ENCODE results near the gene ADA.

ADA gene

DNA sequence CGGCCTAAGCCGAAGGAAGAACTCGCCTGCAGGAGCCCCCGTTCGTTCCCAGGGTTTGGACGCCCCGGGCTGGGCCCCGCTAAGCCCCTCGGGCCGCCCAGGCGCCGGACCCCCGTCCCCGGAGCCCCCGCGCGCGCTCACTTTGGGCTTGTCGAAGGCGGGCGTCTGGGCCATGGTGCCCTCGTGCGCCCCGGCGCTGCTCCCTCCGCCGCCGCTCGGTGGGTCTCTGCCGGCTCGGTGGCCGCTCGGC is 140 bp downstream of the ADA start:
- DNase-seq (ENCODE audit: low read depth) = no peak
- H3K4me3 ChIP-seq (ENCODE audit: control insufficient read depth, low read depth, low read length) = peak overlapping the region; percentile 64
- TF ChIP-seq, protein P1, sequence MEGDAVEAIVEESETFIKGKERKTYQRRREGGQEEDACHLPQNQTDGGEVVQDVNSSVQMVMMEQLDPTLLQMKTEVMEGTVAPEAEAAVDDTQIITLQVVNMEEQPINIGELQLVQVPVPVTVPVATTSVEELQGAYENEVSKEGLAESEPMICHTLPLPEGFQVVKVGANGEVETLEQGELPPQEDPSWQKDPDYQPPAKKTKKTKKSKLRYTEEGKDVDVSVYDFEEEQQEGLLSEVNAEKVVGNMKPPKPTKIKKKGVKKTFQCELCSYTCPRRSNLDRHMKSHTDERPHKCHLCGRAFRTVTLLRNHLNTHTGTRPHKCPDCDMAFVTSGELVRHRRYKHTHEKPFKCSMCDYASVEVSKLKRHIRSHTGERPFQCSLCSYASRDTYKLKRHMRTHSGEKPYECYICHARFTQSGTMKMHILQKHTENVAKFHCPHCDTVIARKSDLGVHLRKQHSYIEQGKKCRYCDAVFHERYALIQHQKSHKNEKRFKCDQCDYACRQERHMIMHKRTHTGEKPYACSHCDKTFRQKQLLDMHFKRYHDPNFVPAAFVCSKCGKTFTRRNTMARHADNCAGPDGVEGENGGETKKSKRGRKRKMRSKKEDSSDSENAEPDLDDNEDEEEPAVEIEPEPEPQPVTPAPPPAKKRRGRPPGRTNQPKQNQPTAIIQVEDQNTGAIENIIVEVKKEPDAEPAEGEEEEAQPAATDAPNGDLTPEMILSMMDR (IDR thresholded peaks at IDR 0.05; ENCODE audit: control insufficient read depth, insufficient read depth, low read depth, low read length, missing control alignments) = no peak

GRCh38 chr20:44650771-44651433 is 597 bp downstream of the ADA start:
- DNase-seq (ENCODE audit: low read depth) = no peak
- peak overlapping the region; percentile 64 for H3K4me3 ChIP-seq (ENCODE audit: control insufficient read depth, low read depth, low read length)
- TF ChIP-seq, protein P1 (IDR thresholded peaks at IDR 0.05; ENCODE audit: control insufficient read depth, insufficient read depth, low read depth, low read length, missing control alignments) = no peak

- H3K4me3 ChIP-seq (ENCODE audit: control insufficient read depth, low read depth, low read length) = no peak overlapping the region
- DNase-seq (ENCODE audit: low read depth) = no peak
- TF ChIP-seq, protein P1 (IDR thresholded peaks at IDR 0.05; ENCODE audit: control insufficient read depth, insufficient read depth, low read depth, low read length, missing control alignments) = no peak
Observed at GRCh38 chr20:44649976-44650375, 1.5 kb downstream of the ADA start.

GRCh38 chr20:44649126-44649525 is 2.4 kb downstream of the ADA start:
- TF ChIP-seq, protein P1 (IDR thresholded peaks at IDR 0.05; ENCODE audit: control insufficient read depth, insufficient read depth, low read depth, low read length, missing control alignments) = no peak
- DNase-seq (ENCODE audit: low read depth) = no peak
- no peak overlapping the region for H3K4me3 ChIP-seq (ENCODE audit: control insufficient read depth, low read depth, low read length)

- TF ChIP-seq, protein P1 (IDR thresholded peaks at IDR 0.05; ENCODE audit: control insufficient read depth, insufficient read depth, low read depth, low read length, missing control alignments) = no peak
- no peak overlapping the region for H3K4me3 ChIP-seq (ENCODE audit: control insufficient read depth, low read depth, low read length)
- DNase-seq (ENCODE audit: low read depth) = no peak
Observed at GRCh38 chr20:44648579-44648978, 2.9 kb downstream of the ADA start.

DNA sequence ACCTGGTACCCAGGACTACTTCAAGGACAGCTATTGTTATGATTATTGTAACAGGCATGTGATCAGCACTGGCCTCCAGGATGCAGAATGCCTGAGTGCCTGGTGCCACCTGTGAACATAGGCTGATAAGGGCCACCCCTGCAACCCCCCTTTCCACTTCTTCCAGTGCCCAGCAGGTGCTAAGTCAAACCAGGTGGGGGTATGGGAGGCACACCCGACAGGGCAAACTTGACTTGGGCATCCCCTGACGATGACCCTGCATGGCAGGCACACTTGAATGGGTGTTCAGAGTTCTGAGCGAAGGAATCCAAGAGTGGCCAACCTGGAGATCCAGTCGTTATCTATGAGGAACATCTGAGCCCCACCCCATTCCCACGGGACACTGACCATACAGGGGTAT is 3.4 kb downstream of the ADA start:
- H3K4me3 ChIP-seq (ENCODE audit: control insufficient read depth, low read depth, low read length) = no peak overlapping the region
- DNase-seq (ENCODE audit: low read depth) = no peak
- TF ChIP-seq, protein P1 (IDR thresholded peaks at IDR 0.05; ENCODE audit: control insufficient read depth, insufficient read depth, low read depth, low read length, missing control alignments) = no peak

All from AG09309 (cell line).